Esophagus muscularis mucosa (tissue), 4 donors: Measurements from ENCODE around the gene PPP6C. TPM values are rescaled to one million over a fixed set of nuclear protein-coding genes. Genes with fewer than 3 reads are reported as not detected.

Experiments
- DNase-seq: peaks from one replicate; pipeline ENCODE4 v3.0.0-alpha.2; 2017; ENCODE audit errors: extremely low spot score
- H3K27ac ChIP-seq, 4 donors: fragments of 200-600 bp; sonication (generic); replicated peaks in 1 of 4; 1 replicate in 3 of 4; 2 replicates in 1 of 4; pipeline ENCODE4 v1.5.1; 2016 to 2019; ENCODE audit warnings: mild to moderate bottlenecking in 1 of 4
- H3K27me3 ChIP-seq, 4 donors: fragments of 200-600 bp; sonication (generic); one replicate each; pipeline versions ENCODE4 v1.5.1 to v1.6.0; 2016 to 2019
- H3K36me3 ChIP-seq, 4 donors: fragments of 200-600 bp; sonication (generic); one replicate each; pipeline ENCODE4 v1.5.1; 2016 to 2019
- H3K4me1 ChIP-seq, 4 donors: fragments of 200-600 bp; sonication (generic); one replicate each; pipeline ENCODE4 v1.5.1; 2016 to 2019
- H3K4me3 ChIP-seq, 4 donors: fragments of 200-600 bp; sonication (generic); 1 replicate in 2 of 4; 2 replicates in 2 of 4; pipeline ENCODE4 v1.5.1; 2016 to 2019; ENCODE audit warnings: mild to moderate bottlenecking in 4 of 4, moderate library complexity in 1 of 4
- H3K9me3 ChIP-seq, 4 donors: fragments of 200-600 bp; sonication (generic); 1 replicate in 3 of 4; 2 replicates in 1 of 4; pipeline ENCODE4 v1.5.1; 2016 to 2019
- CTCF ChIP-seq, 3 experiments: fragments of 200-600 bp in 2 of 3; fragments of 450-650 bp in 1 of 3; sonication (generic) in 2 of 3; IDR thresholded peaks; one replicate each; pipeline ENCODE4 v1.5.1; 2017 to 2019; ENCODE audit warnings: antibody characterized with exemption in 3 of 3, mild to moderate bottlenecking in 2 of 3, moderate library complexity in 1 of 3
- EP300 ChIP-seq: sonication (generic); formaldehyde crosslinking; IDR thresholded peaks from one replicate; pipeline ENCODE4 v1.6.1; 2017; ENCODE audit warnings: antibody characterized with exemption
- POLR2A ChIP-seq: fragments of 450-650 bp; IDR thresholded peaks from one replicate; pipeline ENCODE4 v1.6.1; 2017; ENCODE audit warnings: antibody characterized with exemption, moderate library complexity, mild to moderate bottlenecking, low read depth
- POLR2AphosphoS5 ChIP-seq, 2 donors: sonication (generic); formaldehyde crosslinking; IDR thresholded peaks; one replicate each; pipeline ENCODE4 v1.6.1; 2017; ENCODE audit warnings: antibody characterized with exemption in 2 of 2
- WGBS: methylation state at CpG from one replicate; pipeline ENCODE4 v1.1.5; 2018; 5-methylcytosine and 5-hydroxymethylcytosine counted together
- intact Hi-C: fragments of 100-400 bp; cut with DNase I; formaldehyde crosslinking; loops from one replicate; pipeline ENCODE4 v1.15.1; 2023
- total RNA-seq, 4 donors: library from RNA; depleted of rRNA; stranded (reverse); fragments of >200 nt; gene quantifications; one replicate each; pipeline versions ENCODE4 v1.1.0 to v1.2.1, GENCODE V29; 2016

The PPP6C gene
- total RNA-seq, 4 donors from 2014 or later, result 22.1 to 38.4 (median 34.9) TPM

GRCh38 chr9:125147401-125147951 is 42.1 kb downstream of the PPP6C start:
- DNase-seq, result no peak
- Histone ChIP-seq H3K9me3 (no peaks in the 10 kb centered on the region), H3K4me3 (no peak overlapping the region), H3K36me3 (peaks cover 23 to 35% (median 32%) of the 10 kb centered on the region in 4 donors), H3K27me3 (no peaks in the 10 kb centered on the region), H3K27ac (no peak overlapping the region), H3K4me1 (peaks cover 5 to 27% (median 25%) of the 10 kb centered on the region in 4 donors)
- TF ChIP-seq EP300 (no peak), CTCF (IDR thresholded peaks at IDR 0.05) (no peak), POLR2AphosphoS5 (IDR thresholded peaks at IDR 0.05) (no peak), POLR2A (no peak)
- intact Hi-C loops, result loop anchor here (10.0 kb wide), 2 partner anchors 83 to 293 kb away; partner anchors contain the start of gene WDR38
- WGBS, result 74% methylated on average over 3 of the region's 3 CpGs

GRCh38 chr9:125146247-125146646 is 43.4 kb downstream of the PPP6C start:
- H3K27ac ChIP-seq, result peak overlapping the region in 2 of 4 donors; percentile 16 to 53
- no peaks in the 10 kb centered on the region for H3K9me3 ChIP-seq
- intact Hi-C loops, result loop anchor here (10.0 kb wide), 2 partner anchors 81 to 291 kb away; partner anchors contain the start of gene WDR38

GRCh38 chr9:125145425-125145824 is 44.2 kb downstream of the PPP6C start:
- H3K9me3 ChIP-seq, result no peaks in the 10 kb centered on the region
- H3K4me1 ChIP-seq, result peaks cover 5 to 31% (median 30%) of the 10 kb centered on the region in 4 donors
- intact Hi-C loops, result loop anchor here (10.0 kb wide), 2 partner anchors 81 to 291 kb away; partner anchors contain the start of gene WDR38
- 79% methylated on average over 4 of the region's 4 CpGs for WGBS
- peak overlapping the region in 1 of 4 donors; percentile 53 for H3K27ac ChIP-seq
- no peaks in the 10 kb centered on the region for H3K27me3 ChIP-seq
- no peak overlapping the region for H3K4me3 ChIP-seq
- peaks cover 3 to 15% (median 11%) of the 10 kb centered on the region in 4 donors for H3K36me3 ChIP-seq
- TF ChIP-seq CTCF (IDR thresholded peaks at IDR 0.05), result no peak
- no peak for TF ChIP-seq EP300
- TF ChIP-seq POLR2A, result no peak
- no peak for TF ChIP-seq POLR2AphosphoS5 (IDR thresholded peaks at IDR 0.05)
- no peak for DNase-seq

More at GRCh38 chr9:125146247-125146646, 43.4 kb downstream of the PPP6C start:
- Histone ChIP-seq H3K4me1 (peaks cover 5 to 31% (median 30%) of the 10 kb centered on the region in 4 donors), H3K27me3 (no peaks in the 10 kb centered on the region), H3K36me3 (peaks cover 11 to 23% (median 19%) of the 10 kb centered on the region in 4 donors), H3K4me3 (no peak overlapping the region)
- DNase-seq, result no peak
- TF ChIP-seq EP300 (no peak), POLR2AphosphoS5 (IDR thresholded peaks at IDR 0.05) (no peak), POLR2A (no peak), CTCF (IDR thresholded peaks at IDR 0.05) (no peak)
- WGBS, result 17% methylated on average over 4 of the region's 4 CpGs

GRCh38 chr9:125143377-125144090 is 46.1 kb downstream of the PPP6C start, which contains the start of gene SCAI:
Gene SCAI (minus strand): TSS chr9:125143528. CDS start chr9:125143437, 91 bp downstream.
- H3K27me3 ChIP-seq, result no peaks in the 10 kb centered on the region
- intact Hi-C loops, result loop anchor here (2.0 to 10.0 kb wide), 5 partner anchors 79 to 371 kb away; partner anchors contain the start of genes GOLGA1, HSPA5, NR6A1 and WDR38
- H3K36me3 ChIP-seq, result peaks cover 0 to 3% (median 0%) of the 10 kb centered on the region in 4 donors
- TF ChIP-seq POLR2AphosphoS5 (IDR thresholded peaks at IDR 0.05) (peak; percentile 76 to 82), EP300 (no peak), POLR2A (no peak), CTCF (IDR thresholded peaks at IDR 0.05) (peak in 2 of 3 experiments; percentile 99)
- peak; percentile 100 for DNase-seq
- no peaks in the 10 kb centered on the region for H3K9me3 ChIP-seq
- H3K4me3 ChIP-seq, result peak within 1 kb of the TSS; percentile 80 to 96 (median 86)
- 3% methylated on average over 12 of the region's 46 CpGs for WGBS
- peak within 1 kb of the TSS; percentile 70 to 88 (median 84) for H3K27ac ChIP-seq
- H3K4me1 ChIP-seq, result peaks cover 5 to 31% (median 30%) of the 10 kb centered on the region in 4 donors
